Liver (tissue), 3 donors: ENCODE measurements around the gene GTF2E1.

ENCODE experiments used
- GABPA ChIP-seq, 2 donors: IDR thresholded peaks in 1 of 2; conservative IDR thresholded peaks in 1 of 2; 2 replicates each; pipeline ENCODE4 v1.6.1; 2016; ENCODE audit warnings: antibody characterized with exemption in 2 of 2, mild to moderate bottlenecking in 1 of 2, moderate library complexity in 1 of 2
- YY1 ChIP-seq: IDR thresholded peaks from 2 replicates; pipeline ENCODE4 v1.6.1; 2016; ENCODE audit warnings: antibody characterized with exemption, mild to moderate bottlenecking
- TF ChIP-seq, protein P1 (sequence below): fragments of 150-350 bp; IDR thresholded peaks from 2 replicates; pipeline ENCODE4 v1.5.1; 2017; ENCODE audit warnings: improper control_type of control experiment, low read depth, low read length; ENCODE audit not compliant: missing input control
- TF ChIP-seq, protein P2 (sequence below): IDR thresholded peaks from 2 replicates; pipeline ENCODE4 v1.6.1; 2016; ENCODE audit warnings: antibody characterized with exemption, mild to moderate bottlenecking
- TF ChIP-seq, protein P3 (sequence below): IDR thresholded peaks from 2 replicates; pipeline ENCODE4 v1.6.1; 2016; ENCODE audit warnings: antibody characterized with exemption
- donor health status: healthy.
- donor health status: healthy.

DNA sequence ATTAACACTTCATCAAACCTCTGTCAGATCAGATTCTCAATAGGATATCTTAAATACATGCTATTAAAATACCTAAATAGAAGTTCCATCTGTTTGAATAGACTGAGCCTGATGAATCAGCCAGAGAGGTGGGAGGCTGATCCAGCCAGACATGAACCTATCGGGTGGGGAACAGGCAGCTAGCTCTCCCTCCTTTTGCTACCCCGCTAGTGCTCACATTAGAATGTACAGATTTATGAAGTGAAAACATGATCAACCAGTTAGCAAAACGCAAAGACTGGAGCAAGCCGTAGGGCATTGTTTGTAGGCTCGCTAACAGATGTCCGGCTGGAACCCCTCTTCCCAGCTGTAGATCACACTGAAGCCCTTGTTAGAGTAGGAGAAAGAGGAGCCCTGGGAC lies 54.4 kb downstream of the GTF2E1 start:
- TF ChIP-seq, protein P1, sequence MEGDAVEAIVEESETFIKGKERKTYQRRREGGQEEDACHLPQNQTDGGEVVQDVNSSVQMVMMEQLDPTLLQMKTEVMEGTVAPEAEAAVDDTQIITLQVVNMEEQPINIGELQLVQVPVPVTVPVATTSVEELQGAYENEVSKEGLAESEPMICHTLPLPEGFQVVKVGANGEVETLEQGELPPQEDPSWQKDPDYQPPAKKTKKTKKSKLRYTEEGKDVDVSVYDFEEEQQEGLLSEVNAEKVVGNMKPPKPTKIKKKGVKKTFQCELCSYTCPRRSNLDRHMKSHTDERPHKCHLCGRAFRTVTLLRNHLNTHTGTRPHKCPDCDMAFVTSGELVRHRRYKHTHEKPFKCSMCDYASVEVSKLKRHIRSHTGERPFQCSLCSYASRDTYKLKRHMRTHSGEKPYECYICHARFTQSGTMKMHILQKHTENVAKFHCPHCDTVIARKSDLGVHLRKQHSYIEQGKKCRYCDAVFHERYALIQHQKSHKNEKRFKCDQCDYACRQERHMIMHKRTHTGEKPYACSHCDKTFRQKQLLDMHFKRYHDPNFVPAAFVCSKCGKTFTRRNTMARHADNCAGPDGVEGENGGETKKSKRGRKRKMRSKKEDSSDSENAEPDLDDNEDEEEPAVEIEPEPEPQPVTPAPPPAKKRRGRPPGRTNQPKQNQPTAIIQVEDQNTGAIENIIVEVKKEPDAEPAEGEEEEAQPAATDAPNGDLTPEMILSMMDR, result no peak
- TF ChIP-seq, protein P2, sequence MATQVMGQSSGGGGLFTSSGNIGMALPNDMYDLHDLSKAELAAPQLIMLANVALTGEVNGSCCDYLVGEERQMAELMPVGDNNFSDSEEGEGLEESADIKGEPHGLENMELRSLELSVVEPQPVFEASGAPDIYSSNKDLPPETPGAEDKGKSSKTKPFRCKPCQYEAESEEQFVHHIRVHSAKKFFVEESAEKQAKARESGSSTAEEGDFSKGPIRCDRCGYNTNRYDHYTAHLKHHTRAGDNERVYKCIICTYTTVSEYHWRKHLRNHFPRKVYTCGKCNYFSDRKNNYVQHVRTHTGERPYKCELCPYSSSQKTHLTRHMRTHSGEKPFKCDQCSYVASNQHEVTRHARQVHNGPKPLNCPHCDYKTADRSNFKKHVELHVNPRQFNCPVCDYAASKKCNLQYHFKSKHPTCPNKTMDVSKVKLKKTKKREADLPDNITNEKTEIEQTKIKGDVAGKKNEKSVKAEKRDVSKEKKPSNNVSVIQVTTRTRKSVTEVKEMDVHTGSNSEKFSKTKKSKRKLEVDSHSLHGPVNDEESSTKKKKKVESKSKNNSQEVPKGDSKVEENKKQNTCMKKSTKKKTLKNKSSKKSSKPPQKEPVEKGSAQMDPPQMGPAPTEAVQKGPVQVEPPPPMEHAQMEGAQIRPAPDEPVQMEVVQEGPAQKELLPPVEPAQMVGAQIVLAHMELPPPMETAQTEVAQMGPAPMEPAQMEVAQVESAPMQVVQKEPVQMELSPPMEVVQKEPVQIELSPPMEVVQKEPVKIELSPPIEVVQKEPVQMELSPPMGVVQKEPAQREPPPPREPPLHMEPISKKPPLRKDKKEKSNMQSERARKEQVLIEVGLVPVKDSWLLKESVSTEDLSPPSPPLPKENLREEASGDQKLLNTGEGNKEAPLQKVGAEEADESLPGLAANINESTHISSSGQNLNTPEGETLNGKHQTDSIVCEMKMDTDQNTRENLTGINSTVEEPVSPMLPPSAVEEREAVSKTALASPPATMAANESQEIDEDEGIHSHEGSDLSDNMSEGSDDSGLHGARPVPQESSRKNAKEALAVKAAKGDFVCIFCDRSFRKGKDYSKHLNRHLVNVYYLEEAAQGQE, result no peak
- TF ChIP-seq, protein P3, sequence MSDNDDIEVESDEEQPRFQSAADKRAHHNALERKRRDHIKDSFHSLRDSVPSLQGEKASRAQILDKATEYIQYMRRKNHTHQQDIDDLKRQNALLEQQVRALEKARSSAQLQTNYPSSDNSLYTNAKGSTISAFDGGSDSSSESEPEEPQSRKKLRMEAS, result no peak
- TF ChIP-seq GABPA (IDR thresholded peaks at IDR 0.05 in 1 of 2, conservative IDR thresholded peaks at IDR 0.05 in 1 of 2) (no peak), YY1 (no peak)
